ENCODE results near the gene PCSK2. TPM values are rescaled to one million over a fixed set of nuclear protein-coding genes. Genes with fewer than 3 reads are reported as not detected.

PCSK2 gene
- total and polyA plus RNA-seq, 2 of the 8 experiments (the other 6 are each of a cell fraction or from before 2014, with no cell fraction given) = 1.9 to 4.2 TPM

DNA sequence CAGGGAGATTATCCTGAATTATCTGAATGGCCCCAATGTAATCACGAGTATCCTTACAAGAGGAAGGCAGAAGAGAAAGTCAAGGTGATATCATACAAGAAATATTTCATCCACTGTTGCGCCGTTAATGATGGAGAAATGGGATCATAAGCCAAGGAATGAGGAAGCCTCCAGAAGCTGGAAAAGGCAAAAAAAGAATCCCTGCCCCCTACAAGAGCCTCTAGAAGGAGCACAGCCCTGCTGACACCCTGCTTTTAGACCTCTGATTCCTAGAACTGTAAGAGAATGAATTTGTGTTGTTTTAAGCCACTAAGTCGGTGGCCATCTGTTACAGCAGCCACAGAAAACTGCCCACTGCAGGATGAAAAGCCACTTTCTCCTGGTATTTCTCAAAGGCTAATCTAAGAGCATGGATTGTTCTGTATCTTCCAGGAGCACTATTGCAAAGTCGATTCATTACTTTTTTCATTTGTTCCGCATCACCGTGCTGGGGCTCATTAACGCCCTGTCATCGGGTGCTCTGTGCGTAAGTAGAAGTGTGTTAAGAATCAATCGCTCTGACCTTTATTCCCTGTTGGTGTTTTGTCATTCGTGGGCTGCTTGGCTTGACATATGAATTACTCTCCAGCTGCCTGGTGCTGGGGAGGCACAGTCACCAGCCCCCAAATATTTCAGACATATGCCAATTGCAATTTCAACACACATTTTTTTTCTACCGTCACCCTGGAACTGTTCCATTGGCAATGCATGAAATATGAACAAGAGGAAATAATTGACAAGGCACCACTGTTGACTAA is 117.0 kb downstream of the PCSK2 start:
- no peak overlapping the region for H2AFZ ChIP-seq (ENCODE audit: low read length)
- FAIRE-seq (peak; percentile 39), DNase-seq (ENCODE audit: low read depth in 1 of 2, low spot score in 2 of 2) (no peak)
- no peak overlapping the region for H3K14ac ChIP-seq (ENCODE audit: insufficient read length)
- H3K4me3 ChIP-seq (ENCODE audit: extremely low read depth in 1 of 4, insufficient read depth in 2 of 4, low read depth in 3 of 4, low read length in 4 of 4) = no peak overlapping the region
- H2BK20ac ChIP-seq (ENCODE audit: low read length) = no peak overlapping the region
- no peaks in the 10 kb centered on the region for H3K79me1 ChIP-seq (ENCODE audit: low read depth, low read length)
- H2BK5ac ChIP-seq (ENCODE audit: low read depth, low read length) = no peak overlapping the region
- POLR2A ChIA-PET (ENCODE audit: partially characterized antibody) = no interaction called here
- H3K79me2 ChIP-seq (ENCODE audit: control insufficient read depth in 1 of 2, insufficient read depth in 2 of 2, low read length in 2 of 2) = no peaks in the 10 kb centered on the region
- H3K4ac ChIP-seq (replicated peaks; ENCODE audit: insufficient read length, low read depth, low read length) = no peak overlapping the region
- H3K18ac ChIP-seq (ENCODE audit: extremely low read depth, low read length) = no peak overlapping the region
- H3K27me3 ChIP-seq (replicated peaks in 1 of 4; ENCODE audit: control insufficient read depth in 3 of 4, extremely low read depth in 1 of 4, insufficient read depth in 3 of 4, low read length in 3 of 4) = no peaks in the 10 kb centered on the region
- H3K9ac ChIP-seq (replicated peaks in 1 of 4; ENCODE audit: extremely low read depth in 1 of 4, low read depth in 3 of 4, low read length in 3 of 4) = no peak overlapping the region
- no peak overlapping the region for H3K27ac ChIP-seq (ENCODE audit: low read depth, low read length)
- TF ChIP-seq ASH2L (IDR thresholded peaks at IDR 0.05; ENCODE audit: low read length) (no peak), CREB1 (IDR thresholded peaks at IDR 0.05) (no peak), EZH2 (IDR thresholded peaks at IDR 0.05; ENCODE audit: low read depth, low read length, severe bottlenecking) (no peak), CBX5 (IDR thresholded peaks at IDR 0.05; ENCODE audit: low read depth, low read length) (no peak), SIRT6 (IDR thresholded peaks at IDR 0.05; ENCODE audit: low read length) (no peak), HDAC2 (IDR thresholded peaks at IDR 0.05; ENCODE audit: borderline replicate concordance in 1 of 2, low read depth in 2 of 2, low read length in 2 of 2) (no peak), CEBPB (IDR thresholded peaks at IDR 0.05; ENCODE audit: low read depth, low read length) (no peak), NRF1 (IDR thresholded peaks at IDR 0.05; ENCODE audit: low read depth, low read length) (no peak), SRF (IDR thresholded peaks at IDR 0.05; ENCODE audit: low read depth, low read length) (no peak), ZNF274 (IDR thresholded peaks at IDR 0.05; ENCODE audit: borderline replicate concordance, extremely low read depth, low read length) (no peak)
- TF ChIP-seq, protein P1, sequence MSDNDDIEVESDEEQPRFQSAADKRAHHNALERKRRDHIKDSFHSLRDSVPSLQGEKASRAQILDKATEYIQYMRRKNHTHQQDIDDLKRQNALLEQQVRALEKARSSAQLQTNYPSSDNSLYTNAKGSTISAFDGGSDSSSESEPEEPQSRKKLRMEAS (IDR thresholded peaks at IDR 0.05) = no peak
- TF ChIP-seq, protein P2, sequence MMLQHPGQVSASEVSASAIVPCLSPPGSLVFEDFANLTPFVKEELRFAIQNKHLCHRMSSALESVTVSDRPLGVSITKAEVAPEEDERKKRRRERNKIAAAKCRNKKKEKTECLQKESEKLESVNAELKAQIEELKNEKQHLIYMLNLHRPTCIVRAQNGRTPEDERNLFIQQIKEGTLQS (IDR thresholded peaks at IDR 0.05; ENCODE audit: insufficient read depth, low read depth, low read length) = no peak
- no peak overlapping the region for H2BK15ac ChIP-seq (ENCODE audit: low read length)
- H3K23me2 ChIP-seq (ENCODE audit: low read depth, low read length) = no peaks in the 10 kb centered on the region; the same call in 1 of the 2 replicates
- CTCF ChIA-PET (ENCODE audit: partially characterized antibody) = interaction anchor here (0.8 to 1.4 kb wide), 4 partner anchors 13 to 88 kb away, joined by 3 to 5 read pairs (median 4); no protein-coding TSS in a partner anchor
- H3K9me3 ChIP-seq (ENCODE audit: insufficient read depth in 2 of 2, low read depth in 1 of 2, low read length in 1 of 2) = no peaks in the 10 kb centered on the region
- no peak overlapping the region for H3K56ac ChIP-seq (replicated peaks; ENCODE audit: insufficient read length, low read depth, low read length)
- no peak overlapping the region for H2AK5ac ChIP-seq (ENCODE audit: low read depth, low read length)
- WGBS, 2 experiments (ENCODE audit: extremely low coverage in 1 of 2, insufficient coverage in 1 of 2, insufficient read length in 1 of 2, insufficient replicate concordance in 2 of 2, low coverage in 1 of 2, low lambda C conversion rate in 2 of 2, missing lambda C conversion rate in 1 of 2) = 84% methylated on average over 13 of the region's 13 CpGs; no CpG with 5 or more reads in 1 of the 2 experiments
- no peak overlapping the region for H2BK120ac ChIP-seq (replicated peaks; ENCODE audit: low read depth, low read length)
- no peak overlapping the region for H2BK12ac ChIP-seq (ENCODE audit: low read depth, low read length)
- no peak overlapping the region for H3K4me2 ChIP-seq (ENCODE audit: insufficient read depth in 1 of 2, low read depth in 2 of 2, low read length in 2 of 2)
- no peaks in the 10 kb centered on the region for H4K20me1 ChIP-seq (replicated peaks in 1 of 2; ENCODE audit: control insufficient read depth in 1 of 2, insufficient read depth in 2 of 2, low read length in 2 of 2)
- no peaks in the 10 kb centered on the region for H3K4me1 ChIP-seq (replicated peaks in 1 of 4; ENCODE audit: control insufficient read depth in 3 of 4, insufficient read depth in 4 of 4, low read length in 3 of 4)
- no peaks in the 10 kb centered on the region for H3K36me3 ChIP-seq (ENCODE audit: control insufficient read depth in 2 of 4, insufficient read depth in 4 of 4, low read length in 3 of 4)
- no peak overlapping the region for H4K8ac ChIP-seq (ENCODE audit: extremely low read depth, insufficient read depth, low read length)
- no peak overlapping the region for H4K91ac ChIP-seq (replicated peaks; ENCODE audit: insufficient read length, low read length)
- no peak overlapping the region for H4K5ac ChIP-seq (ENCODE audit: insufficient read length, low read depth, low read length)
- no peak overlapping the region for H3K23ac ChIP-seq (ENCODE audit: insufficient read length)

Measured in H1 (cell line).